GM12878 (cell line): ENCODE data around the gene MDM4. TPM values are rescaled to one million over a fixed set of nuclear protein-coding genes. Genes with fewer than 3 reads are reported as not detected.

ENCODE experiments used
- ASH2L ChIP-seq: fragments of 300-600, 200-600 bp; sonication (generic); IDR thresholded peaks from 2 replicates; pipeline ENCODE4 v1.6.1; 2017; ENCODE audit warnings: low read depth, mild to moderate bottlenecking, borderline replicate concordance
- EGR1 ChIP-seq, 2 experiments: IDR thresholded peaks; 1 replicate in 1 of 2; 2 replicates in 1 of 2; pipeline ENCODE4 v1.6.1; 2011 to 2012; ENCODE audit warnings: low read depth in 2 of 2, low read length in 2 of 2, borderline replicate concordance in 1 of 2, mild to moderate bottlenecking in 1 of 2, moderate library complexity in 1 of 2
- ESRRA ChIP-seq: IDR thresholded peaks from 2 replicates; pipeline ENCODE4 v1.6.1; 2012; ENCODE audit warnings: mild to moderate bottlenecking, low read length, improper control_type of control experiment
- ETV6 ChIP-seq, 2 experiments: fragments of 450-650 bp in 1 of 2; IDR thresholded peaks in 1 of 2; conservative IDR thresholded peaks in 1 of 2; 2 replicates each; pipeline ENCODE4 v1.6.1; 2014; ENCODE audit warnings: antibody characterized with exemption in 1 of 2, borderline replicate concordance in 1 of 2, low read depth in 1 of 2, mild to moderate bottlenecking in 1 of 2, moderate library complexity in 1 of 2
- IKZF1 ChIP-seq: fragments of 450-650 bp; conservative IDR thresholded peaks from 2 replicates; pipeline ENCODE4 v1.6.1; 2017; ENCODE audit warnings: antibody characterized with exemption, mild to moderate bottlenecking
- IKZF2 ChIP-seq, 2 experiments: fragments of 450-650 bp; IDR thresholded peaks; 2 replicates each; pipeline ENCODE4 v1.6.1; 2017; ENCODE audit warnings: mild to moderate bottlenecking in 2 of 2, moderate library complexity in 2 of 2
- JUNB ChIP-seq: IDR thresholded peaks from 2 replicates; pipeline ENCODE4 v1.6.1; 2016; ENCODE audit warnings: antibody characterized with exemption, mild to moderate bottlenecking
- MXI1 ChIP-seq: fragments of 150-350 bp; IDR thresholded peaks from 2 replicates; pipeline ENCODE4 v1.6.1; 2011; ENCODE audit warnings: low read depth, mild to moderate bottlenecking, inconsistent platforms, low read length, improper control_type of control experiment
- MYC ChIP-seq: IDR thresholded peaks from 2 replicates; pipeline ENCODE4 v1.6.1; 2011; ENCODE audit warnings: mild to moderate bottlenecking, low read length, moderate library complexity, inconsistent platforms; ENCODE audit not compliant: insufficient read depth, insufficient replicate concordance, insufficient read length, severe bottlenecking
- SREBF2 ChIP-seq: IDR thresholded peaks from 2 replicates; pipeline ENCODE4 v1.6.1; 2012; ENCODE audit warnings: mild to moderate bottlenecking, low read length
- STAT1 ChIP-seq: fragments of 450-650 bp; conservative IDR thresholded peaks from 2 replicates; pipeline ENCODE4 v1.6.1; 2014; ENCODE audit warnings: antibody characterized with exemption, mild to moderate bottlenecking
- TARDBP ChIP-seq: IDR thresholded peaks from 2 replicates; pipeline ENCODE4 v1.6.1; 2016; ENCODE audit warnings: borderline replicate concordance
- ZBED1 ChIP-seq: IDR thresholded peaks from 2 replicates; pipeline ENCODE4 v1.6.1; 2016; ENCODE audit warnings: borderline replicate concordance
- ZNF207 ChIP-seq: fragments of 450-650 bp; IDR thresholded peaks from 2 replicates; pipeline ENCODE4 v1.6.1; 2014; ENCODE audit warnings: antibody characterized with exemption, mild to moderate bottlenecking, borderline replicate concordance
- ZZZ3 ChIP-seq: IDR thresholded peaks from 2 replicates; pipeline ENCODE4 v1.6.1; 2011; ENCODE audit warnings: low read depth; ENCODE audit not compliant: control insufficient read depth, insufficient read length
- polyA plus RNA-seq, 11 experiments: library from polyadenylated mRNA; depleted of rRNA in 4 of 11; unstranded in 6 of 11; stranded (reverse) in 5 of 11; fragments of >200 nt; fragmentation: Nextera tagmentation in 4 of 11; fragmentation: Illumina TruSeq in 1 of 11; extraction: Ambion mirVana in 4 of 11; extraction: Trizol in 1 of 11; gene quantifications; 1 replicate in 1 of 11; 2 replicates in 10 of 11; pipeline versions ENCODE4 v1.2.1 to v1.2.3, GENCODE V29; 2011 to 2016; ENCODE audit warnings: inconsistent platforms in 2 of 11, missing spikeins in 2 of 11, low read depth in 1 of 11
- total RNA-seq, 4 experiments: library from RNA; depleted of rRNA in 3 of 4; stranded (reverse); fragments of >200 nt in 3 of 4; fragmentation: Illumina TruSeq in 1 of 4; extraction: Trizol in 1 of 4; gene quantifications; 2 replicates each; pipeline versions ENCODE4 v1.2.1 to v1.2.3, GENCODE V29; 2013 to 2021
- TF ChIP-seq, protein P1 (sequence below): fragments of 450-650 bp; IDR thresholded peaks from 2 replicates; pipeline ENCODE4 v1.6.1; 2017; ENCODE audit warnings: mild to moderate bottlenecking, low read depth, inconsistent platforms; ENCODE audit not compliant: poor library complexity, severe bottlenecking
- TF ChIP-seq, protein P2 (sequence below): fragments of 450-650 bp; IDR thresholded peaks from 2 replicates; pipeline ENCODE4 v1.6.1; 2017; ENCODE audit warnings: borderline replicate concordance
- TF ChIP-seq, protein P3 (sequence below): fragments of 450-650 bp; IDR thresholded peaks from 2 replicates; pipeline ENCODE4 v1.6.1; 2017; ENCODE audit warnings: antibody characterized with exemption, mild to moderate bottlenecking, moderate library complexity
- TF ChIP-seq, protein P4 (sequence below): fragments of 450-650 bp; conservative IDR thresholded peaks from 2 replicates; pipeline ENCODE4 v1.6.1; 2017; ENCODE audit warnings: mild to moderate bottlenecking, moderate library complexity

The MDM4 gene
- total and polyA plus RNA-seq, 10 of the 15 experiments (the other 5 are each of a cell fraction or from before 2014, with no cell fraction given) = 2.5 to 74.4 (median 22.7) TPM

DNA sequence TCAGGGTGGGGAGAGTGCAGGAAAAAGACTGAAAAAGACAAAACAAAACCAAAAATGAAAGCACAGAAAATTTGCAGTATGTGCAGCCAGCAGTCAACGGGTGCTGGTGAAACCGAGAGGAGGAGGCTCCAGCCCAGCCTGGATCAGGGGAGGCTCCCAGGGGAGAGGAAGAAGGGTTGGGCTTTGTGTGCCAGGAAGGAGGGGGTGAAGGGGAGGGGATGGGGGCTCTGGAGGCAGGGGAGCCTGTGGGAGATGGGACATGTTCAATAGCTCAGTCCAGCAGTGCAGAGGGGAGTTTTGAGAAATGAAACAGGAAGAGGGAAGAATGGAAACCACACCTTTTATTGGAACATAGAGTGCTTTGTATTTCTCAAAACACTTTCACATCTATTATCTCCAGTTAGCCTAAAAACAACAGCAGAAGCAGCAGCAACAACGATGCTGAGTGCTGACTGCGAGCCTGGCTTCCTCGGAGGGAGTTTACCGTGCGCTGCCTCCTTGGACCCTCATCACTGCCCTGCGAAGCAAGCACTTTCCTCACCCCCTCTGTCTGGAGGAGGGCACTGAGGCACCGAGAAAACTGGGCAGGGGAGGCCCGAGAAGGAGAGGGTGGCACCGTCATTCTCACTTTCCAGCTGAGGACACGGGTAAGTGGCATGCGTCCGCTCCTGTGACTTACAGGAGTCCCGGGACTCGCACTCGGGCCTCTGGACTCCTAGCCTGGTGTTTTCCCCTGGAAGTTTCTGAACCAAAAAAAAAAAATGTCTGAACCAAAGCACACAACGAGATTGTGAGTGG, 62.9 kb downstream of the MDM4 start (continued):
- TF ChIP-seq SREBF2 (no peak), IKZF1 (peak; percentile 82), ETV6 (conservative IDR thresholded peaks at IDR 0.05 in 1 of 2, IDR thresholded peaks at IDR 0.05 in 1 of 2; ENCODE audit: borderline replicate concordance in 1 of 2, low read depth in 1 of 2) (peak in 1 of 2 experiments; percentile 59; a peak in 1 of 4 replicates), IKZF2 (IDR thresholded peaks at IDR 0.05) (peak; percentile 95 to 97), MYC (no peak), ASH2L (no peak), ZZZ3 (no peak), ZBED1 (no peak), TARDBP (no peak), JUNB (no peak), ESRRA (no peak), STAT1 (no peak), ZNF207 (no peak), MXI1 (0 out of 2 replicates have a peak, but pooled peaks have one; percentile 57), EGR1 (IDR thresholded peaks at IDR 0.05; ENCODE audit: borderline replicate concordance in 1 of 2, low read depth in 2 of 2, low read length in 2 of 2) (0 out of 3 replicates have a peak, but pooled peaks of 1 of the 2 experiments have one; percentile 2)
- TF ChIP-seq, protein P1, sequence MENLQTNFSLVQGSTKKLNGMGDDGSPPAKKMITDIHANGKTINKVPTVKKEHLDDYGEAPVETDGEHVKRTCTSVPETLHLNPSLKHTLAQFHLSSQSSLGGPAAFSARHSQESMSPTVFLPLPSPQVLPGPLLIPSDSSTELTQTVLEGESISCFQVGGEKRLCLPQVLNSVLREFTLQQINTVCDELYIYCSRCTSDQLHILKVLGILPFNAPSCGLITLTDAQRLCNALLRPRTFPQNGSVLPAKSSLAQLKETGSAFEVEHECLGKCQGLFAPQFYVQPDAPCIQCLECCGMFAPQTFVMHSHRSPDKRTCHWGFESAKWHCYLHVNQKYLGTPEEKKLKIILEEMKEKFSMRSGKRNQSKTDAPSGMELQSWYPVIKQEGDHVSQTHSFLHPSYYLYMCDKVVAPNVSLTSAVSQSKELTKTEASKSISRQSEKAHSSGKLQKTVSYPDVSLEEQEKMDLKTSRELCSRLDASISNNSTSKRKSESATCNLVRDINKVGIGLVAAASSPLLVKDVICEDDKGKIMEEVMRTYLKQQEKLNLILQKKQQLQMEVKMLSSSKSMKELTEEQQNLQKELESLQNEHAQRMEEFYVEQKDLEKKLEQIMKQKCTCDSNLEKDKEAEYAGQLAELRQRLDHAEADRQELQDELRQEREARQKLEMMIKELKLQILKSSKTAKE = no peak
- TF ChIP-seq, protein P2, sequence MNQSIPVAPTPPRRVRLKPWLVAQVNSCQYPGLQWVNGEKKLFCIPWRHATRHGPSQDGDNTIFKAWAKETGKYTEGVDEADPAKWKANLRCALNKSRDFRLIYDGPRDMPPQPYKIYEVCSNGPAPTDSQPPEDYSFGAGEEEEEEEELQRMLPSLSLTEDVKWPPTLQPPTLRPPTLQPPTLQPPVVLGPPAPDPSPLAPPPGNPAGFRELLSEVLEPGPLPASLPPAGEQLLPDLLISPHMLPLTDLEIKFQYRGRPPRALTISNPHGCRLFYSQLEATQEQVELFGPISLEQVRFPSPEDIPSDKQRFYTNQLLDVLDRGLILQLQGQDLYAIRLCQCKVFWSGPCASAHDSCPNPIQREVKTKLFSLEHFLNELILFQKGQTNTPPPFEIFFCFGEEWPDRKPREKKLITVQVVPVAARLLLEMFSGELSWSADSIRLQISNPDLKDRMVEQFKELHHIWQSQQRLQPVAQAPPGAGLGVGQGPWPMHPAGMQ = no peak
- TF ChIP-seq, protein P3, sequence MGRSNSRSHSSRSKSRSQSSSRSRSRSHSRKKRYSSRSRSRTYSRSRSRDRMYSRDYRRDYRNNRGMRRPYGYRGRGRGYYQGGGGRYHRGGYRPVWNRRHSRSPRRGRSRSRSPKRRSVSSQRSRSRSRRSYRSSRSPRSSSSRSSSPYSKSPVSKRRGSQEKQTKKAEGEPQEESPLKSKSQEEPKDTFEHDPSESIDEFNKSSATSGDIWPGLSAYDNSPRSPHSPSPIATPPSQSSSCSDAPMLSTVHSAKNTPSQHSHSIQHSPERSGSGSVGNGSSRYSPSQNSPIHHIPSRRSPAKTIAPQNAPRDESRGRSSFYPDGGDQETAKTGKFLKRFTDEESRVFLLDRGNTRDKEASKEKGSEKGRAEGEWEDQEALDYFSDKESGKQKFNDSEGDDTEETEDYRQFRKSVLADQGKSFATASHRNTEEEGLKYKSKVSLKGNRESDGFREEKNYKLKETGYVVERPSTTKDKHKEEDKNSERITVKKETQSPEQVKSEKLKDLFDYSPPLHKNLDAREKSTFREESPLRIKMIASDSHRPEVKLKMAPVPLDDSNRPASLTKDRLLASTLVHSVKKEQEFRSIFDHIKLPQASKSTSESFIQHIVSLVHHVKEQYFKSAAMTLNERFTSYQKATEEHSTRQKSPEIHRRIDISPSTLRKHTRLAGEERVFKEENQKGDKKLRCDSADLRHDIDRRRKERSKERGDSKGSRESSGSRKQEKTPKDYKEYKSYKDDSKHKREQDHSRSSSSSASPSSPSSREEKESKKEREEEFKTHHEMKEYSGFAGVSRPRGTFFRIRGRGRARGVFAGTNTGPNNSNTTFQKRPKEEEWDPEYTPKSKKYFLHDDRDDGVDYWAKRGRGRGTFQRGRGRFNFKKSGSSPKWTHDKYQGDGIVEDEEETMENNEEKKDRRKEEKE = no peak
- TF ChIP-seq, protein P4, sequence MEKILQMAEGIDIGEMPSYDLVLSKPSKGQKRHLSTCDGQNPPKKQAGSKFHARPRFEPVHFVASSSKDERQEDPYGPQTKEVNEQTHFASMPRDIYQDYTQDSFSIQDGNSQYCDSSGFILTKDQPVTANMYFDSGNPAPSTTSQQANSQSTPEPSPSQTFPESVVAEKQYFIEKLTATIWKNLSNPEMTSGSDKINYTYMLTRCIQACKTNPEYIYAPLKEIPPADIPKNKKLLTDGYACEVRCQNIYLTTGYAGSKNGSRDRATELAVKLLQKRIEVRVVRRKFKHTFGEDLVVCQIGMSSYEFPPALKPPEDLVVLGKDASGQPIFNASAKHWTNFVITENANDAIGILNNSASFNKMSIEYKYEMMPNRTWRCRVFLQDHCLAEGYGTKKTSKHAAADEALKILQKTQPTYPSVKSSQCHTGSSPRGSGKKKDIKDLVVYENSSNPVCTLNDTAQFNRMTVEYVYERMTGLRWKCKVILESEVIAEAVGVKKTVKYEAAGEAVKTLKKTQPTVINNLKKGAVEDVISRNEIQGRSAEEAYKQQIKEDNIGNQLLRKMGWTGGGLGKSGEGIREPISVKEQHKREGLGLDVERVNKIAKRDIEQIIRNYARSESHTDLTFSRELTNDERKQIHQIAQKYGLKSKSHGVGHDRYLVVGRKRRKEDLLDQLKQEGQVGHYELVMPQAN = no peak
